Activated naive CD8-positive, alpha-beta T cell treated with anti-CD3 and anti-CD28 coated beads, Interleukin-2, amount 50 U/mL, for 24 hours (primary cell): Measurements from ENCODE around the gene GRK7.
"Not testable (repeated sequence)": the region's sequence is repeated elsewhere in the genome, so short reads cannot be mapped to it uniquely, and the experiment has no call there.

Experiments used
- ATAC-seq: fragments of 150-1000 bp; cut with Tn5 transposase; one replicate; pipeline ENCODE4 v1.10.0; 2021
- DNase-seq: peaks from one replicate; pipeline ENCODE4 v3.0.0; 2021
- H3K27ac Mint-ChIP-seq: one replicate; pipeline ENCODE4 v1.8.0; 2021; ENCODE audit warnings: mild to moderate bottlenecking, mixed read lengths
- H3K27me3 Mint-ChIP-seq: one replicate; pipeline ENCODE4 v1.8.0; 2021; ENCODE audit warnings: mixed read lengths
- H3K36me3 Mint-ChIP-seq: one replicate; pipeline ENCODE4 v1.8.0; 2021; ENCODE audit warnings: low read depth, mixed read lengths
- H3K4me1 Mint-ChIP-seq: one replicate; pipeline ENCODE4 v1.8.0; 2021; ENCODE audit warnings: mixed read lengths
- H3K4me3 Mint-ChIP-seq: one replicate; pipeline ENCODE4 v1.8.0; 2021; ENCODE audit warnings: mild to moderate bottlenecking, moderate library complexity, mixed read lengths
- H3K9me3 Mint-ChIP-seq: one replicate; pipeline ENCODE4 v1.8.0; 2021; ENCODE audit warnings: mixed read lengths

GRK7 gene

DNA sequence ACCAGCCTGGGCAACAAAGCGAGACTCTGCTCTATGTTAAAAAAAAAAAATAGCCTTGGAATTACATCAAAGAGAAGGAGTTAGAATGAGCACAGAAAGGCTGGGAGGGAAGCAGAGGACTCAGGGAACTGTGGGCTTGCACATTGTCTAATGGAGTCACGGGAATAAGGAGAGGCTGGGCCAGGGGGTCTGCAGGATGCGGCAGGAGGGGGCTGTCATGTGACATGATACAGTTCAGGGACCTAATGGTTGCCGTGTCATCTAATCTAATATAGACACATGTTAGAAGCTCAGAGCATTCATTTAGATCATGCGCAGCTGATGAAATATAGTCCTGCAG lies 32.5 kb downstream of the GRK7 start:
- Mint-ChIP-seq H3K27me3 (no peaks in the 10 kb centered on the region), H3K36me3 (peaks cover 3% of the 10 kb centered on the region), H3K27ac (peak overlapping the region; percentile 98), H3K4me3 (peak overlapping the region; percentile 83), H3K9me3 (no peaks in the 10 kb centered on the region), H3K4me1 (peaks cover 54% of the 10 kb centered on the region)
- ATAC-seq: no peak
- no peak for DNase-seq

- H3K27ac Mint-ChIP-seq: peak overlapping the region; percentile 98
- ATAC-seq: peak; percentile 92
- peak overlapping the region; percentile 83 for H3K4me3 Mint-ChIP-seq
- peaks cover 54% of the 10 kb centered on the region for H3K4me1 Mint-ChIP-seq
- no peaks in the 10 kb centered on the region for H3K27me3 Mint-ChIP-seq
- no peaks in the 10 kb centered on the region for H3K9me3 Mint-ChIP-seq
- H3K36me3 Mint-ChIP-seq: peaks cover 3% of the 10 kb centered on the region
- DNase-seq: peak; percentile 73
Observed at GRCh38 chr3:141796081-141796888, 33.1 kb downstream of the GRK7 start.

DNA sequence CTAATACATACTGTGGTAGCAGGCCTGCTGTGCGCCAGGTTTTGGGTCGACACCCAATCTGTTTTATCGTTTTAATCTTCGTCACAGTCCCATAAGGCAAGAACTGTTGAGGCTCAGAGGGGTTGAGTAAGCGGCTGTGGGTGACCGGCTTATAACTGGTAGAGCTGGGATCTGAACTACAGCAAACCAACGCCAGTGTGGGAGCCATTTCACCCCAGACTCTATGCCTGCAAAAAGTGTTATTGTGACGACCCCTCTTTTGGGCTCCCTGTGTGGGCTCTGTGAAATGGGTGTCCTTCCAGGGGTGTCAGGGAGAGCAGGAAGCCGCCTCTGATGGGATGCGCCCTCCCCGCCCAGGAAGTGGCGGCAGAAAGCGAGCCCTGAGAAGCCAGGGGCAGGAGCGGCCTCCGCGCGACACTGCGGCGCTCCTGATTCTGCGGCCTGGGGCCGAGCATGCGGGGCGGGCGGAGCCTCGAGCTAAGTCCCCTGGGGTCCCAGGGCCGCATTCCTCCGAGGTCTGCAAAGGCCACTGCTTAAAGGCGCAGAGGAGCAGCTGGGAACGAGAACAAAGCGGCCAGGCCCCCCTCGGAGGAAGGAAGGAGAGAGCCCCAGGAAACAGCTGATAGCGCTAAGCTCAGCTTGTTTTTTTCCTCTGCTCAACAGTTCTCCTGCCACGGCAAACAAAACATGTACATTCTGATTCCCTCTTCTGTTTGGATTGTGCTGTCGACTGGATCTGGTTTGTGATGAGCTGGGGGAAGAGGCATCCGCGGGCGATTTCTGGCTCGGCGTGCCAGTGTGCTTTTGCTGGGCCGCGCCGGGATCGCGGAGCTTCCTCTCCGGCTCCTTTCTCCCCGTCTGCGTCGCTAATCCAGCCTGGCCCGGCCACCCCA lies 33.9 kb downstream of the GRK7 start:
- Mint-ChIP-seq H3K4me1 (peaks cover 54% of the 10 kb centered on the region), H3K27me3 (no peaks in the 10 kb centered on the region), H3K36me3 (peaks cover 3% of the 10 kb centered on the region), H3K4me3 (peak overlapping the region; percentile 83), H3K9me3 (no peaks in the 10 kb centered on the region), H3K27ac (peak overlapping the region; percentile 98)
- DNase-seq (peak; percentile 54), ATAC-seq (peak; percentile 59)

DNA sequence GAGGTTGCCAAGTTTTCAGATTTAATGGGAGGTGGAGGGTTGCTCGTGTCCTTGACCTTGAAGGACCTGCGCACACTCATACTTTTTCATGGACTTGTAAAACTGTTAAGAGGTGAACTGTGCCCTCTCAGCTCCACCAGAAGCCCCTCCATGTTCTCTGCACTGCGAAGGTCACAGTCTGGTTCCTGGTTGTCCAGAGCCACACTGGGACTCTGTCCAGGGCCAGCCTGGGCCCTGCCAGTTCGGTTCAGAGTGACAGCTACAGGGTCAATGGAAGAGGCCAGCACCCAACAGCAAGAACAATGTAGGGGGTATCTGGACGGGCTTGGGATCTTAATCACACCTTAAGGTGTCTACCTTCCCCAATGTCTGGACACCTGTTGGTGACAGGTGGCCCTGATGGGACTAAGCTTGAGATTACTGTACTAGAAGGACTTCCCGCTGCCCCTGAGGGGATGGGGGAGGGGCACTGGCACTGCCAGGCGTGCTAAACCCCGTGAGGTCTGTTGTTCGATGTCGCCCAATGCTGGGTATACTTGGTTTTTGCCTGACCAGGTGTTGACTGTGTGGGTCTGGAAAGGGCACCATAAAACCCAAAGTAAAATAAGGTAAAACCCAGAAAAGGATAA lies 34.7 kb downstream of the GRK7 start:
- peaks cover 3% of the 10 kb centered on the region for H3K36me3 Mint-ChIP-seq
- no peaks in the 10 kb centered on the region for H3K27me3 Mint-ChIP-seq
- DNase-seq: peak; percentile 11
- H3K4me3 Mint-ChIP-seq: peak overlapping the region; percentile 83
- peaks cover 54% of the 10 kb centered on the region for H3K4me1 Mint-ChIP-seq
- peak overlapping the region; percentile 98 for H3K27ac Mint-ChIP-seq
- ATAC-seq: no peak
- H3K9me3 Mint-ChIP-seq: no peaks in the 10 kb centered on the region

- Mint-ChIP-seq H3K27ac (no peak overlapping the region), H3K27me3 (no peaks in the 10 kb centered on the region), H3K4me1 (peaks cover 54% of the 10 kb centered on the region), H3K4me3 (no peak overlapping the region), H3K36me3 (peaks cover 3% of the 10 kb centered on the region), H3K9me3 (no peaks in the 10 kb centered on the region)
- no peak for DNase-seq
- ATAC-seq: no peak
Observed at GRCh38 chr3:141798448-141798845, 35.2 kb downstream of the GRK7 start.

GRCh38 chr3:141802316-141803077 lies 39.3 kb downstream of the GRK7 start:
- ATAC-seq: no peak
- H3K36me3 Mint-ChIP-seq: peaks cover 3% of the 10 kb centered on the region
- no peaks in the 10 kb centered on the region for H3K9me3 Mint-ChIP-seq
- H3K27ac Mint-ChIP-seq: no peak overlapping the region
- H3K4me3 Mint-ChIP-seq: no peak overlapping the region
- DNase-seq: no peak
- H3K4me1 Mint-ChIP-seq: peaks cover 17% of the 10 kb centered on the region
- no peaks in the 10 kb centered on the region for H3K27me3 Mint-ChIP-seq

- H3K9me3 Mint-ChIP-seq, H3K36me3 Mint-ChIP-seq, H3K27me3 Mint-ChIP-seq, DNase-seq, H3K27ac Mint-ChIP-seq, H3K4me3 Mint-ChIP-seq, ATAC-seq, H3K4me1 Mint-ChIP-seq: not testable (repeated sequence)
Observed at GRCh38 chr3:141803538-141803937, 40.3 kb downstream of the GRK7 start.

- DNase-seq (no peak), ATAC-seq (no peak)
- H3K4me1 Mint-ChIP-seq: peaks cover 2% of the 10 kb centered on the region
- H3K9me3 Mint-ChIP-seq: no peaks in the 10 kb centered on the region
- H3K27ac Mint-ChIP-seq: no peak overlapping the region
- no peaks in the 10 kb centered on the region for H3K27me3 Mint-ChIP-seq
- peaks cover 3% of the 10 kb centered on the region for H3K36me3 Mint-ChIP-seq
- no peak overlapping the region for H3K4me3 Mint-ChIP-seq
Observed at GRCh38 chr3:141804447-141804777, 41.2 kb downstream of the GRK7 start.

- no peaks in the 10 kb centered on the region for H3K27me3 Mint-ChIP-seq
- peaks cover 3% of the 10 kb centered on the region for H3K36me3 Mint-ChIP-seq
- H3K27ac Mint-ChIP-seq: no peak overlapping the region
- no peaks in the 10 kb centered on the region for H3K9me3 Mint-ChIP-seq
- DNase-seq (no peak), ATAC-seq (peak; percentile 20)
- H3K4me3 Mint-ChIP-seq: no peak overlapping the region
- H3K4me1 Mint-ChIP-seq: no peaks in the 10 kb centered on the region
Observed at GRCh38 chr3:141804778-141805639, 41.8 kb downstream of the GRK7 start.

GRCh38 chr3:141807277-141808033 lies 44.2 kb downstream of the GRK7 start:
- Mint-ChIP-seq H3K4me1 (no peaks in the 10 kb centered on the region), H3K27me3 (no peaks in the 10 kb centered on the region), H3K36me3 (no peaks in the 10 kb centered on the region), H3K9me3 (no peaks in the 10 kb centered on the region), H3K4me3 (no peak overlapping the region), H3K27ac (no peak overlapping the region)
- DNase-seq (no peak), ATAC-seq (no peak)

DNA sequence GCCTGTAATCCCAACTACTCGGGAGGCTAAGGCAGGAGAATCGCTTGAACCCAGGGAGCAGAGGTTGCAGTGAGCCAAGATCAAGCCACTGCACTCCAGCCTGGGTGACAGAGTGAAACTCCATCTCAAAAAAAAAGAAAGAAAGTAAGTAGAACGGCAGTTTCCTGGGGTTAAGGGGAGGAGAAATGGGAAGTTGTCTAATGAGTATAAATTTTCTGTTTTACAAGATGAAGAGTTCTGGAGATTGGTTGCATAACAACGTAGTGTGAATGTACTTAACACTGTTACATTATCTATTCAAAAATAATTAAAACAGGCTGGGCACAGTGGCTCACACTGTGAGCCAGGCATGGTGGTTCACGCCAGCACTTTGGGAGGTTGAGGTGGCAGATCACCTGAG lies 45.4 kb downstream of the GRK7 start:
- Mint-ChIP-seq H3K4me3 (no peak overlapping the region), H3K9me3 (no peaks in the 10 kb centered on the region), H3K4me1 (no peaks in the 10 kb centered on the region), H3K36me3 (no peaks in the 10 kb centered on the region), H3K27me3 (no peaks in the 10 kb centered on the region), H3K27ac (no peak overlapping the region)
- DNase-seq (no peak), ATAC-seq (no peak)

DNA sequence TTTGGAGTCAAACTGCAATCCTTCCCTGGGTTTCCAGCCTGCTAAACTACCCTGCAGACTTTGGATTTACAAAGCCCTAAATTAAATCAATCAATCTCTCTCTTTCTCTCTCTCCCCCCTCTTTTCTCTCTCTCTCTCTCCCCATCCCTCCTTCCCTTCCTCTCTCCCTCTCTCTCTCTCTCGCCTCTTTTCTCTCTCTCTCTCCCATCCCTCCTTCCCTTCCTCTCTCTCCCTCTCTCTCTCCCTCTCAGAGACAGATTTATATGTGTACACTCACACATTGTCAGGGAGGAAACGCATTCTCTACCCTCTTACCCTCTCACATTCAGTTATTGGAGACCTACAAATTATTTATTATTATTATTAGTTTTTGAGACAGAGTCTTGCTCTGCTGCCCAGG lies 47.0 kb downstream of the GRK7 start:
- ATAC-seq: no peak
- Mint-ChIP-seq H3K9me3 (peaks cover 6% of the 10 kb centered on the region), H3K27me3 (no peaks in the 10 kb centered on the region), H3K4me1 (no peaks in the 10 kb centered on the region), H3K27ac (no peak overlapping the region), H3K36me3 (no peaks in the 10 kb centered on the region), H3K4me3 (no peak overlapping the region)
- no peak for DNase-seq

DNA sequence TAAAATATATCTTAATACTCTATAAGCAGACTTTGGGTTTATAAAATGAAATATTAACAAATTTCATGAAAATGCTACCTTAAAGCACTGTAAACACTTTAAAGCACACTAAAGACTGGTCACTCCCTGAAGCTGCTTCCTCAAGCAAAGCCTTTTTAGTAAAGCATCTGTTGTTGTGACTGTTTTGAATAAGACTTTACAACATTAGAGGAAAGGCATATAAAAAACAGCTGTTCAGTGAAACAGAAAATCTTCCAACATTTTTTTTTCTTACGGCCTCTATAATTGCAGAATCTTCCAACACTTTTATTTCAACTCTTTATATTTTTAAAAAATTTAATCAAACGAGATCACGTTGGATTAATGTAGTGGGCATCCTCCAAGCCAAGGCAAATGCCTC lies 48.1 kb downstream of the GRK7 start:
- ATAC-seq: no peak
- Mint-ChIP-seq H3K36me3 (no peaks in the 10 kb centered on the region), H3K9me3 (peaks cover 18% of the 10 kb centered on the region), H3K4me1 (no peaks in the 10 kb centered on the region), H3K4me3 (no peak overlapping the region), H3K27me3 (no peaks in the 10 kb centered on the region), H3K27ac (no peak overlapping the region)
- no peak for DNase-seq
